IMR-90 (cell line): ENCODE measurements around the gene C1QTNF9B. TPM values are rescaled to one million over a fixed set of nuclear protein-coding genes. Genes with fewer than 3 reads are reported as not detected.
"Not testable (repeated sequence)": the region's sequence is repeated elsewhere in the genome, so short reads cannot be mapped to it uniquely, and the experiment has no call there.

Experiments
- ATAC-seq: fragments of 200-7000 bp; cut with Tn5 transposase; 2 replicates; pipeline ENCODE4 v1.9.1; 2020; ENCODE audit warnings: low read depth, mild to moderate bottlenecking, moderate library complexity
- Bru-seq: library from RNA; stranded (reverse); fragments of 400-500 nt; gene quantifications from one replicate; lab custom pipeline; 2021; lab: Mats Ljungman, UMichigan
- BruChase-seq, 2 experiments: library from RNA; stranded (reverse); fragments of 400-500 nt; gene quantifications; one replicate each; lab custom pipeline; 2021; lab: Mats Ljungman, UMichigan
- BruUV-seq: library from RNA; stranded (reverse); fragments of 400-500 nt; replicated peaks from 2 replicates; lab custom pipeline; 2021; lab: Mats Ljungman, UMichigan
- CTCF ChIA-PET: fragments of 300-600 bp; formaldehyde crosslinking; extraction: SDS; loops from one replicate; lab custom pipeline; 2021; ENCODE audit warnings: antibody characterized with exemption; lab: Yijun Ruan, JAX
- POLR2A ChIA-PET: fragments of 300-600 bp; sonication (Branson Sonifier 250); formaldehyde crosslinking; loops from one replicate; lab custom pipeline; 2022; ENCODE audit warnings: antibody characterized with exemption; ENCODE audit not compliant: unreplicated experiment; lab: Charles Lee
- DNase-seq: peaks from one replicate; pipeline ENCODE4 v3.0.0; 2013
- H2AFZ ChIP-seq: replicated peaks from 2 replicates; pipeline ENCODE3; 2013; ENCODE audit warnings: low read length, mild to moderate bottlenecking; ENCODE audit not compliant: poor library complexity
- H2AK5ac ChIP-seq: 2 replicates; pipeline ENCODE4 v1.6.1; 2013; ENCODE audit warnings: low read depth, low read length, inconsistent platforms
- H2AK9ac ChIP-seq: replicated peaks from 2 replicates; pipeline ENCODE3; 2013; ENCODE audit warnings: mild to moderate bottlenecking, low read depth, low read length, moderate library complexity; ENCODE audit not compliant: poor library complexity
- H2BK120ac ChIP-seq: 2 replicates; pipeline ENCODE4 v1.6.1; 2013; ENCODE audit warnings: low read depth, low read length, inconsistent platforms
- H2BK15ac ChIP-seq: 3 replicates; pipeline ENCODE4 v1.6.1; 2013; ENCODE audit warnings: low read depth, low read length, inconsistent platforms
- H2BK20ac ChIP-seq: 2 replicates; pipeline ENCODE4 v1.6.1; 2013; ENCODE audit warnings: low read depth, mild to moderate bottlenecking, inconsistent platforms, low read length, moderate library complexity
- H2BK5ac ChIP-seq: 2 replicates; pipeline ENCODE4 v1.6.1; 2013; ENCODE audit warnings: mild to moderate bottlenecking, low read depth, low read length, inconsistent platforms; ENCODE audit not compliant: poor library complexity, severe bottlenecking
- H3K14ac ChIP-seq: replicated peaks from 2 replicates; pipeline ENCODE4 v1.6.1; 2013; ENCODE audit warnings: low read depth, low read length, inconsistent platforms
- H3K18ac ChIP-seq: 2 replicates; pipeline ENCODE4 v1.6.1; 2013; ENCODE audit warnings: low read depth, low read length, control low read depth
- H3K23ac ChIP-seq: 2 replicates; pipeline ENCODE4 v1.6.1; 2013; ENCODE audit warnings: low read depth, low read length, inconsistent platforms
- H3K27ac ChIP-seq: 2 replicates; pipeline ENCODE4 v1.5.1; 2013; ENCODE audit warnings: mild to moderate bottlenecking, control low read depth, low read length; ENCODE audit not compliant: insufficient read depth
- H3K27me3 ChIP-seq: 2 replicates; pipeline ENCODE4 v1.6.1; 2013; ENCODE audit warnings: low read length; ENCODE audit not compliant: control insufficient read depth, insufficient read depth
- H3K36me3 ChIP-seq: 2 replicates; pipeline ENCODE4 v1.6.1; 2013; ENCODE audit warnings: low read length, mixed read lengths; ENCODE audit not compliant: control insufficient read depth, insufficient read depth
- H3K4ac ChIP-seq: 2 replicates; pipeline ENCODE4 v1.6.1; 2013; ENCODE audit warnings: low read depth, low read length, inconsistent platforms
- H3K4me1 ChIP-seq: 2 replicates; pipeline ENCODE4 v1.6.1; 2013; ENCODE audit warnings: low read length, mixed read lengths; ENCODE audit not compliant: control insufficient read depth, insufficient read depth
- H3K4me2 ChIP-seq: 2 replicates; pipeline ENCODE4 v1.6.1; 2013; ENCODE audit warnings: low read depth, mild to moderate bottlenecking, control low read depth, low read length, moderate library complexity
- H3K4me3 ChIP-seq: 2 replicates; pipeline ENCODE4 v1.5.1; 2013; ENCODE audit warnings: low read depth, mild to moderate bottlenecking, control low read depth, low read length, moderate library complexity; ENCODE audit not compliant: insufficient read depth
- H3K56ac ChIP-seq: 2 replicates; pipeline ENCODE4 v1.6.1; 2013; ENCODE audit warnings: low read length, inconsistent platforms; ENCODE audit not compliant: insufficient read depth; ENCODE audit errors: extremely low read depth
- H3K79me1 ChIP-seq, 2 experiments: 2 replicates each; pipeline ENCODE4 v1.6.1; 2013; ENCODE audit warnings: low read length in 2 of 2, inconsistent platforms in 1 of 2, low read depth in 1 of 2
- H3K9ac ChIP-seq: 2 replicates; pipeline ENCODE4 v1.6.1; 2013; ENCODE audit warnings: low read depth, low read length, control low read depth
- H3K9me1 ChIP-seq: 2 replicates; pipeline ENCODE4 v1.6.1; 2013; ENCODE audit warnings: low read length, inconsistent platforms; ENCODE audit not compliant: insufficient read depth
- H3K9me3 ChIP-seq: 2 replicates; pipeline ENCODE4 v1.6.1; 2013; ENCODE audit warnings: low read length; ENCODE audit not compliant: control insufficient read depth, insufficient read depth
- H4K20me1 ChIP-seq: 2 replicates; pipeline ENCODE4 v1.6.1; 2013; ENCODE audit warnings: low read length, inconsistent platforms; ENCODE audit not compliant: insufficient read depth
- H4K5ac ChIP-seq: 2 replicates; pipeline ENCODE4 v1.6.1; 2013; ENCODE audit warnings: mild to moderate bottlenecking, low read depth, low read length, control low read depth
- H4K8ac ChIP-seq, 2 experiments: 2 replicates each; pipeline ENCODE4 v1.6.1; 2013; ENCODE audit warnings: low read depth in 2 of 2, low read length in 2 of 2, control low read depth in 1 of 2, inconsistent platforms in 1 of 2
- H4K91ac ChIP-seq: 2 replicates; pipeline ENCODE4 v1.6.1; 2013; ENCODE audit warnings: low read depth, low read length, inconsistent platforms; ENCODE audit not compliant: insufficient read depth
- CEBPB ChIP-seq: IDR thresholded peaks from 2 replicates; pipeline ENCODE4 v1.6.1; 2012; ENCODE audit warnings: low read depth, low read length, improper control_type of control experiment
- WGBS, 2 experiments: methylation state at CpG; one replicate each; pipeline versions ENCODE4 v1.1.5 to v1.1.7; 2013; ENCODE audit warnings: missing lambda C conversion rate in 2 of 2; ENCODE audit not compliant: insufficient read length in 1 of 2; ENCODE audit errors: extremely low coverage in 2 of 2; 5-methylcytosine and 5-hydroxymethylcytosine counted together
- dilution Hi-C: fragments of 300-500 bp; cut with HindIII; formaldehyde crosslinking; loops from one replicate; pipeline ENCODE4 v1.14.3; 2018; ENCODE audit warnings: low sequenced_read_pairs; ENCODE audit not compliant: unreplicated experiment
- in situ Hi-C: fragments of 300-500 bp; cut with MboI; formaldehyde crosslinking; loops from 3 replicates; pipeline ENCODE4 v1.14.3; 2019; ENCODE audit warnings: low sequenced_read_pairs, inconsistent platforms, mixed read lengths
- intact Hi-C: fragments of 100-400 bp; cut with micrococcal nuclease; formaldehyde crosslinking; loops from 2 replicates; pipeline ENCODE4 v1.10.0; 2022
- long read RNA-seq: library from polyadenylated mRNA; unstranded; transcript quantifications from one replicate; pipeline ENCODE4 v2.0.0, GENCODE V29; 2021; ENCODE audit not compliant: unreplicated experiment
- polyA plus RNA-seq, 3 experiments: library from polyadenylated mRNA; depleted of rRNA; stranded (reverse); fragments of >200 nt; gene quantifications; 2 replicates each; pipeline ENCODE4 v1.2.3, GENCODE V29; 2012; ENCODE audit warnings: low replicate concordance in 1 of 3
- total RNA-seq: library from RNA; depleted of rRNA; stranded (reverse); fragments of >200 nt; gene quantifications from 2 replicates; pipeline ENCODE4 v1.2.3, GENCODE V29; 2012; rRNA removed

The C1QTNF9B gene
- 0.56 and 0.72 TPM in 2 replicates for total RNA-seq
- polyA plus RNA-seq (2012; rRNA removed), result 0.79 and 1.1 TPM in 2 replicates
- polyA plus RNA-seq (2012; cell fraction: cytosol; rRNA removed), result 0.19 and 0.23 TPM in 2 replicates
- polyA plus RNA-seq (2012; cell fraction: nucleus; rRNA removed; ENCODE audit: low replicate concordance), result 0.44 and 1.5 TPM in 2 replicates
- percentile 12 among the genes with signal in this experiment for Bru-seq, nascent RNA
- percentile 16 among the genes with signal in this experiment for BruChase-seq, experiment 1, labeled RNA remaining after a 6-hour chase
- percentile 11 among the genes with signal in this experiment for BruChase-seq, experiment 2, labeled RNA remaining after a 2-hour chase
- long read RNA-seq, partial matches to known transcripts, result 0 of 1 reads
- long read RNA-seq, other reads (novel, unspliced or antisense), result 1 of 1 reads

- Histone ChIP-seq H3K18ac (peak within 1 kb of the TSS; percentile 86), H2BK20ac (peak within 1 kb of the TSS; percentile 99), H3K27ac (peak within 1 kb of the TSS; percentile 82), H4K91ac (peak within 1 kb of the TSS; percentile 97), H4K8ac (peak within 1 kb of the TSS; percentile 9 to 98), H2AK9ac (peak within 1 kb of the TSS; percentile 80), H3K9me1 (peaks cover 12% of the 10 kb centered on the region), H4K5ac (peak within 1 kb of the TSS; percentile 83), H2BK120ac (peak within 1 kb of the TSS; percentile 99), H2AFZ (peak within 1 kb of the TSS; percentile 87), H3K4ac (peak within 1 kb of the TSS; percentile 98), H2AK5ac (peak within 1 kb of the TSS; percentile 94), H3K23ac (peak within 1 kb of the TSS; percentile 95), H2BK5ac (peak within 1 kb of the TSS; percentile 89), H3K14ac (peak within 1 kb of the TSS; percentile 97), H3K56ac (peak within 1 kb of the TSS; percentile 92), H3K4me1 (peaks cover 14% of the 10 kb centered on the region), H2BK15ac (peak within 1 kb of the TSS; percentile 90)
- POLR2A ChIA-PET, H3K79me1 ChIP-seq, dilution Hi-C loops, H4K20me1 ChIP-seq, H3K9ac ChIP-seq, H3K4me2 ChIP-seq, BruUV-seq, H3K9me3 ChIP-seq, ATAC-seq, CTCF ChIA-PET, H3K27me3 ChIP-seq, DNase-seq, H3K4me3 ChIP-seq, H3K36me3 ChIP-seq: not testable (repeated sequence)
- intact Hi-C loops (loop anchor here (5.0 kb wide), 1 partner anchor 520 kb away; no protein-coding TSS in a partner anchor), in situ Hi-C loops (loop anchor here (25.0 kb wide), 1 partner anchor 535 kb away; no protein-coding TSS in a partner anchor)
- no CpG with 5 or more reads among the region's 3 CpGs for WGBS, 2 experiments
- peak; percentile 12; the same call in 1 of the 2 replicates for TF ChIP-seq CEBPB
These were observed at the start of gene C1QTNF9B for GRCh38 chr13:23897452-23897919. Gene C1QTNF9B (minus strand): TSS chr13:23897502.
